IMR-90 (cell line): ENCODE results near the gene ANKRD55. TPM values are rescaled to one million over a fixed set of nuclear protein-coding genes. Genes with fewer than 3 reads are reported as not detected.

Experiments used
- ATAC-seq: fragments of 200-7000 bp; cut with Tn5 transposase; 2 replicates; pipeline ENCODE4 v1.9.1; 2020; ENCODE audit warnings: low read depth, mild to moderate bottlenecking, moderate library complexity
- BruUV-seq: library from RNA; stranded (reverse); fragments of 400-500 nt; replicated peaks from 2 replicates; lab custom pipeline; 2021; lab: Mats Ljungman, UMichigan
- CTCF ChIA-PET: fragments of 300-600 bp; formaldehyde crosslinking; extraction: SDS; loops from one replicate; lab custom pipeline; 2021; ENCODE audit warnings: antibody characterized with exemption; lab: Yijun Ruan, JAX
- POLR2A ChIA-PET: fragments of 300-600 bp; sonication (Branson Sonifier 250); formaldehyde crosslinking; loops from one replicate; lab custom pipeline; 2022; ENCODE audit warnings: antibody characterized with exemption; ENCODE audit not compliant: unreplicated experiment; lab: Charles Lee
- DNase-seq: peaks from one replicate; pipeline ENCODE4 v3.0.0; 2013
- H2AFZ ChIP-seq: replicated peaks from 2 replicates; pipeline ENCODE3; 2013; ENCODE audit warnings: low read length, mild to moderate bottlenecking; ENCODE audit not compliant: poor library complexity
- H2AK5ac ChIP-seq: 2 replicates; pipeline ENCODE4 v1.6.1; 2013; ENCODE audit warnings: low read depth, low read length, inconsistent platforms
- H2AK9ac ChIP-seq: replicated peaks from 2 replicates; pipeline ENCODE3; 2013; ENCODE audit warnings: mild to moderate bottlenecking, low read depth, low read length, moderate library complexity; ENCODE audit not compliant: poor library complexity
- H2BK120ac ChIP-seq: 2 replicates; pipeline ENCODE4 v1.6.1; 2013; ENCODE audit warnings: low read depth, low read length, inconsistent platforms
- H2BK15ac ChIP-seq: 3 replicates; pipeline ENCODE4 v1.6.1; 2013; ENCODE audit warnings: low read depth, low read length, inconsistent platforms
- H2BK20ac ChIP-seq: 2 replicates; pipeline ENCODE4 v1.6.1; 2013; ENCODE audit warnings: low read depth, mild to moderate bottlenecking, inconsistent platforms, low read length, moderate library complexity
- H2BK5ac ChIP-seq: 2 replicates; pipeline ENCODE4 v1.6.1; 2013; ENCODE audit warnings: mild to moderate bottlenecking, low read depth, low read length, inconsistent platforms; ENCODE audit not compliant: poor library complexity, severe bottlenecking
- H3K14ac ChIP-seq: replicated peaks from 2 replicates; pipeline ENCODE4 v1.6.1; 2013; ENCODE audit warnings: low read depth, low read length, inconsistent platforms
- H3K18ac ChIP-seq: 2 replicates; pipeline ENCODE4 v1.6.1; 2013; ENCODE audit warnings: low read depth, low read length, control low read depth
- H3K23ac ChIP-seq: 2 replicates; pipeline ENCODE4 v1.6.1; 2013; ENCODE audit warnings: low read depth, low read length, inconsistent platforms
- H3K27ac ChIP-seq: 2 replicates; pipeline ENCODE4 v1.5.1; 2013; ENCODE audit warnings: mild to moderate bottlenecking, control low read depth, low read length; ENCODE audit not compliant: insufficient read depth
- H3K27me3 ChIP-seq: 2 replicates; pipeline ENCODE4 v1.6.1; 2013; ENCODE audit warnings: low read length; ENCODE audit not compliant: control insufficient read depth, insufficient read depth
- H3K36me3 ChIP-seq: 2 replicates; pipeline ENCODE4 v1.6.1; 2013; ENCODE audit warnings: low read length, mixed read lengths; ENCODE audit not compliant: control insufficient read depth, insufficient read depth
- H3K4ac ChIP-seq: 2 replicates; pipeline ENCODE4 v1.6.1; 2013; ENCODE audit warnings: low read depth, low read length, inconsistent platforms
- H3K4me1 ChIP-seq: 2 replicates; pipeline ENCODE4 v1.6.1; 2013; ENCODE audit warnings: low read length, mixed read lengths; ENCODE audit not compliant: control insufficient read depth, insufficient read depth
- H3K4me2 ChIP-seq: 2 replicates; pipeline ENCODE4 v1.6.1; 2013; ENCODE audit warnings: low read depth, mild to moderate bottlenecking, control low read depth, low read length, moderate library complexity
- H3K4me3 ChIP-seq: 2 replicates; pipeline ENCODE4 v1.5.1; 2013; ENCODE audit warnings: low read depth, mild to moderate bottlenecking, control low read depth, low read length, moderate library complexity; ENCODE audit not compliant: insufficient read depth
- H3K56ac ChIP-seq: 2 replicates; pipeline ENCODE4 v1.6.1; 2013; ENCODE audit warnings: low read length, inconsistent platforms; ENCODE audit not compliant: insufficient read depth; ENCODE audit errors: extremely low read depth
- H3K79me1 ChIP-seq, 2 experiments: 2 replicates each; pipeline ENCODE4 v1.6.1; 2013; ENCODE audit warnings: low read length in 2 of 2, inconsistent platforms in 1 of 2, low read depth in 1 of 2
- H3K9ac ChIP-seq: 2 replicates; pipeline ENCODE4 v1.6.1; 2013; ENCODE audit warnings: low read depth, low read length, control low read depth
- H3K9me1 ChIP-seq: 2 replicates; pipeline ENCODE4 v1.6.1; 2013; ENCODE audit warnings: low read length, inconsistent platforms; ENCODE audit not compliant: insufficient read depth
- H3K9me3 ChIP-seq: 2 replicates; pipeline ENCODE4 v1.6.1; 2013; ENCODE audit warnings: low read length; ENCODE audit not compliant: control insufficient read depth, insufficient read depth
- H4K20me1 ChIP-seq: 2 replicates; pipeline ENCODE4 v1.6.1; 2013; ENCODE audit warnings: low read length, inconsistent platforms; ENCODE audit not compliant: insufficient read depth
- H4K5ac ChIP-seq: 2 replicates; pipeline ENCODE4 v1.6.1; 2013; ENCODE audit warnings: mild to moderate bottlenecking, low read depth, low read length, control low read depth
- H4K8ac ChIP-seq, 2 experiments: 2 replicates each; pipeline ENCODE4 v1.6.1; 2013; ENCODE audit warnings: low read depth in 2 of 2, low read length in 2 of 2, control low read depth in 1 of 2, inconsistent platforms in 1 of 2
- H4K91ac ChIP-seq: 2 replicates; pipeline ENCODE4 v1.6.1; 2013; ENCODE audit warnings: low read depth, low read length, inconsistent platforms; ENCODE audit not compliant: insufficient read depth
- CHD1 ChIP-seq: IDR thresholded peaks from 2 replicates; pipeline ENCODE4 v1.6.1; 2012; ENCODE audit warnings: low read depth, low read length, improper control_type of control experiment
- POLR2A ChIP-seq: IDR thresholded peaks from 2 replicates; pipeline ENCODE4 v1.6.1; 2012; ENCODE audit warnings: mild to moderate bottlenecking, low read depth, low read length
- RFX5 ChIP-seq: IDR thresholded peaks from 2 replicates; pipeline ENCODE4 v1.8.0; 2012; ENCODE audit warnings: low read depth, mild to moderate bottlenecking, low read length, moderate library complexity
- WGBS, 2 experiments: methylation state at CpG; one replicate each; pipeline versions ENCODE4 v1.1.5 to v1.1.7; 2013; ENCODE audit warnings: missing lambda C conversion rate in 2 of 2; ENCODE audit not compliant: insufficient read length in 1 of 2; ENCODE audit errors: extremely low coverage in 2 of 2; 5-methylcytosine and 5-hydroxymethylcytosine counted together
- dilution Hi-C: fragments of 300-500 bp; cut with HindIII; formaldehyde crosslinking; loops from one replicate; pipeline ENCODE4 v1.14.3; 2018; ENCODE audit warnings: low sequenced_read_pairs; ENCODE audit not compliant: unreplicated experiment
- in situ Hi-C: fragments of 300-500 bp; cut with MboI; formaldehyde crosslinking; loops from 3 replicates; pipeline ENCODE4 v1.14.3; 2019; ENCODE audit warnings: low sequenced_read_pairs, inconsistent platforms, mixed read lengths
- intact Hi-C: fragments of 100-400 bp; cut with micrococcal nuclease; formaldehyde crosslinking; loops from 2 replicates; pipeline ENCODE4 v1.10.0; 2022
- polyA plus RNA-seq, 3 experiments: library from polyadenylated mRNA; depleted of rRNA; stranded (reverse); fragments of >200 nt; gene quantifications; 2 replicates each; pipeline ENCODE4 v1.2.3, GENCODE V29; 2012; ENCODE audit warnings: low replicate concordance in 1 of 3
- total RNA-seq: library from RNA; depleted of rRNA; stranded (reverse); fragments of >200 nt; gene quantifications from 2 replicates; pipeline ENCODE4 v1.2.3, GENCODE V29; 2012
- TF ChIP-seq, protein P1 (sequence below): fragments of 150-350 bp; IDR thresholded peaks from 2 replicates; pipeline ENCODE4 v1.6.1; 2017; ENCODE audit warnings: mild to moderate bottlenecking, antibody characterized with exemption, low read length, low read depth

ANKRD55 gene
- total and polyA plus RNA-seq, 2 of the 4 experiments (the other 2 are of a cell fraction) = not detected

DNA sequence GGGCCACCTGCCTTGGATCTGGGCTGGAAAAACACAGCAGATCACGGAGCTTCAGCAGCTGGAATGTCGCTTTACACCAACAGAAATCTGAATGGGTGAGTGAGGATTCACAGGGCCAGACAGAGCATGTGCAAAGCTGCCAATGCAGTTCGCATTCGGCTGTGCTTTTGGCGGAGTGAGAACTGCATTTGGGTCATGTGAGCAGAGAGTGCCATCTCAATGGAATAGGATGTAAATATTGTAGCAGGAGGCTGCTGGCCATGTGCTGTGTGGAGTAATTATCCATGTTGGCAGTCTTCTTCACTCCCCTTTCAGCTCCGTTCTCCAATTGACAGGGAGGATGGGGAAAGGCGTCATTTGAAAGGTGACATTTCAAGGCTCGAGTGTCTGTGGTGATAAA is at the start of gene ANKRD55 (continued):
- TF ChIP-seq, protein P1, sequence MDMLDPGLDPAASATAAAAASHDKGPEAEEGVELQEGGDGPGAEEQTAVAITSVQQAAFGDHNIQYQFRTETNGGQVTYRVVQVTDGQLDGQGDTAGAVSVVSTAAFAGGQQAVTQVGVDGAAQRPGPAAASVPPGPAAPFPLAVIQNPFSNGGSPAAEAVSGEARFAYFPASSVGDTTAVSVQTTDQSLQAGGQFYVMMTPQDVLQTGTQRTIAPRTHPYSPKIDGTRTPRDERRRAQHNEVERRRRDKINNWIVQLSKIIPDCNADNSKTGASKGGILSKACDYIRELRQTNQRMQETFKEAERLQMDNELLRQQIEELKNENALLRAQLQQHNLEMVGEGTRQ = no peak

DNA sequence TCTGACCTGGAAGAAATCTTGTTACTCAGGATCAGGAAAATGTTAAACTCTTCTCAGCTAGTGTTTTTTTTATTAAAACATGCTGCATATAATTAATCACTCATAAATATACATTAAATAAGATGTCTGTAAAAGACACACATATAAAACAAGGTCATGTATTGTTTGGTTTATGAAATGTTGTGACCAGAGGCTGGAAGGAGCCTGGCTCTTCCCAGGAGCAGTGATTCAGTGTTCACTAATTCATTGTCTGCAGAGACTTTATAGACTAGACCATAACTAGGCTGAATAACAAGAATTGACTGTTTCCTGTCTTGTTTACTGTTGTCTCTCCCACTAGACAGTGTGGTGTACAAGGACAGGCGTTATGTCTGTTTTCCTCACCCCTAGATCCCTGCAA is 49.1 kb upstream of the ANKRD55 start:
- Histone ChIP-seq H2BK5ac (peak overlapping the region; percentile 78), H3K4me2 (no peak overlapping the region), H3K4me1 (peaks cover 25% of the 10 kb centered on the region), H2AFZ (peak overlapping the region; percentile 47), H2BK120ac (peak overlapping the region; percentile 99), H2AK9ac (peak overlapping the region; percentile 17), H3K27me3 (no peaks in the 10 kb centered on the region), H2AK5ac (peak overlapping the region; percentile 97), H3K9me3 (no peaks in the 10 kb centered on the region), H3K4me3 (no peak overlapping the region), H3K23ac (peak overlapping the region; percentile 73; the same call in 1 of the 2 replicates), H3K14ac (peak overlapping the region; percentile 84; the same call in 1 of the 2 replicates), H4K20me1 (no peaks in the 10 kb centered on the region), H3K27ac (peak overlapping the region; percentile 78; the same call in 1 of the 2 replicates), H2BK15ac (peak overlapping the region; percentile 96; the same call in 2 of the 3 replicates), H4K5ac (peak overlapping the region; percentile 68), H3K18ac (peak overlapping the region; percentile 82), H3K56ac (peak overlapping the region; percentile 47; the same call in 1 of the 2 replicates), H3K9ac (peak overlapping the region; percentile 32; the same call in 1 of the 2 replicates), H3K36me3 (no peaks in the 10 kb centered on the region), H3K4ac (peak overlapping the region; percentile 100), H2BK20ac (peak overlapping the region; percentile 99), H4K91ac (peak overlapping the region; percentile 100), H4K8ac (peak overlapping the region; percentile 51 to 90), H3K9me1 (peaks cover 29% of the 10 kb centered on the region), H3K79me1 (peaks cover 0 to 12% of the 10 kb centered on the region in 2 experiments; a peak in 1 of 4 replicates)
- DNase-seq (peak; percentile 27), ATAC-seq (no peak)
- intact Hi-C loops = loop anchor here (5.0 kb wide), 1 partner anchor 65 kb away; no protein-coding TSS in a partner anchor
- POLR2A ChIA-PET = interaction anchor here (0.6 kb wide), 1 partner anchor 781 kb away, joined by 10 read pairs; no protein-coding TSS in a partner anchor
- TF ChIP-seq CHD1 = no peak
- no peak for TF ChIP-seq RFX5
- TF ChIP-seq POLR2A = no peak
- WGBS, 2 experiments = no CpG with 5 or more reads among the region's 1 CpG
- in situ Hi-C loops = no loop called here
- CTCF ChIA-PET = no interaction called here
- no TSS peak for BruUV-seq
- dilution Hi-C loops = no loop called here
